ENCODE data around the gene FOXN3.

FOXN3 gene

DNA sequence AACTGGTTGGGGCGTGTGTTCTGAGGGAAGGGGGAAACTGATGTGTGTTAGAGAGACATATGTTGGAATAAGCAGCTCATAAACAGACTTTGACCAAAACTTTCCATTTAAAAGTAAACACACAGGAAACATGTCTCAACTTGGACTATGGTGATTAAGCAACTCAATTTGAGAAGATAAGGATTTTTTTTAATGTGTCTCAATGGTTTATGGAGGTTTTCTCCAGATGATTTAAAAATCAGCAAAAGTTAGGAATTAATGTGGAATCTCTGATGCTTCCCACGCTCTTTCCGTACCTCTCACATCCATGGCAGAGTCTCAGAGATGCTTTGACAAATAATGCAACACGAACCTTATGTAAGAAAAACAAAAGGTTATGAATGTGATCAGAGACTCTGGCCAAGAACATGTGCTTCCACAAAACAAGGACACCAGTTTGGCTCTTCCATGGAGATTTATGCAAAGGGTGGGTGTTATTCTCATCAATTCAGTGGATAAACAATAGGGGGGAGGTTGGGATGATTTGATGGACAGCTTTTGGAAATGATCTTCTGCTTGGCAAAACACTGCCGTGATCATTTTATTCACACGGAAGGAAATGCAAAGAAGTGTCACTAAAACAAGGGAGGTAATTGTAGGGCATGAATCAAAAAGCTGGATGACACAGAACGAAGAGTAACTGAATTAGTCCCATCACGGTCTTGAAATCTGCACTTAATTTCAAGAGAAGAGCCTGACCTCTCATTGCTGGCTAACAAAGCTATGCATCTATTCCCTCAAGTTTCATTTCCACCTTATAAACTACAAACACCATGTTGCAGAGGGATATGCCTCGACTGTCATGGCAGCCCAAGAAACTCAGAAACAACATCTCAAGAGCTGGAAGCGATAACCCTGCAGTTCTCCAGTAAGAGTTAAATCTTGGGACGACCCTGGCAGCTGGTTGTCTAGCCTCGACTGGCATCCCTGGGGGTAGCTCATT is 76.5 kb downstream of the FOXN3 start:
- FAIRE-seq (no peak), DNase-seq (ENCODE audit: insufficient read length, low spot score) (no peak)

DNA sequence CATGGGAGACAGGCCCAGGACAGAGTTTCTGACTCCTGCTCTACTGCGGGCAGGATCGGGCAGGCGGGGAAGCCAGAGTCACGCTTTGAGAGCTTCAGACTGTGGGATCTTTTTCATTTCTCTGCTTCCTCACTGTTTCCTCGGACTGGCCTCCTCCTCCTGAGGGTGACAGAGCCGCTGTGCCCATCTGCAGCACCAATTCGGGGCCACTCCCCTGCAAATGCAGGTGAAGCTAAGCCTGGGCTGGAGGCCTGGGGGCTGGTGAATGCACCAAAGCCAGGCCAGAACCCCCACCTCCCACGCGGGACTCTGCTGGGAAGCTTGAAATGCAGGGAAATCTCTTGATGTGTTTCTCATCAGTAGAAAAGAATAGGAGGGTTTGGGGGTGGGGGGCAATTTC is 77.5 kb downstream of the FOXN3 start:
- FAIRE-seq (no peak), DNase-seq (ENCODE audit: insufficient read length, low spot score) (no peak)

DNA sequence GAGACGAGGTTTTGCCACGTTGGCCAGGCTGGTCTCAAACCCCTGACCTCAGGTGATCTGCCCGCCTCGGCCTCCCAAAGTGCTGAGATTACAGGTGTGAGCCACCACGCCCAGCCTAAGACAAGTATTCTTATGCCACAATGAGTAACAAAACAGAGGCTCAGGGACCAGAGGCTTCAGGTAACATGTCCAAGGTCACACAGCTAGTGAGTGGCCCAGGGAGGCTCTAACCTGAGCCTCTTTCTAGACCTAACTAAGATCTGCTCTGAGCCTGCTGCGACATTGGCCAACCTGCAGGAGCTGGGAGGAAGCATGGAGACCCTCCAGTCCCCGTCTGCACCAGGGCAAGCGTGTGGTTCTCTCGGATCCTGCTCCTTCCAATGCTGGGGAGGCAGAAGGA is 77.9 kb downstream of the FOXN3 start:
- DNase-seq (ENCODE audit: insufficient read length, low spot score) (no peak), FAIRE-seq (no peak)

DNA sequence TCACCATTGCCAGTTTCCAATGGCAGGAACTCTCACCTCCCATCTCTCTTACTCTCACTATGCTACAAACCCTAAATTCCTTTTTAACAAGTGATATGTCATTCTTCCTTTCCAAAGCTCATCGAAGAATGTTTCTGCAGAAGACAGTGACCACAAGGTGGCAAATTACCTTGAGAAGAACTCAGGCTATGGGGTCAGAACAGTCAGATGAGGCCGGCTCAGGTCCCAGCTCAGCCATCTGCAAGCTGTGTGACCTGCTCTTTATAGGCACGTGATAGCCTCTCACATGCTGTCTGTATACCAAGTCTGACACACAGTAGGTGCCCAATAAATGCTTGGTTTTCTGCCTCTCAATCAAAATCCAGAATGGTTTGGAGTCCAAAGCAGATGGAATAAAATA is 80.7 kb downstream of the FOXN3 start:
- DNase-seq (ENCODE audit: insufficient read length, low spot score) (no peak), FAIRE-seq (no peak)

DNA sequence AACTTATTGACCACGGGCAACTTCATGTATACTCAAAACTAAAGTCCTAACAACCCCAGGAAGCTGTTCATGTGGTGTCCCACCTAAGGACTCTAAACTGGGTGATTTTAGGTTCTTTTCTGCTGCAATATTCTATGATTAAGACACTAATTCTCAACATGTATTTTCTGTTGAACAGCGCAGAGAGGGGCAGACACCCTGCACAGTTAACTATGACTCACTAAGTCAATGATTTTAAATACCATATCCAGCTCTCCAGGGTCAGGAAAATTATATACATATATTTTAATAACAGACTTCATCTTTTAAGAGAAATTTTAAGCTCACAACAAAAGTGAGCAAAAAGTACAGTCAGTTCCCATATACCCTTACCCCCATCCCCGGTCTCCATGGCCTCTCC is 85.0 kb downstream of the FOXN3 start:
- FAIRE-seq (no peak), DNase-seq (ENCODE audit: insufficient read length, low spot score) (no peak)

DNA sequence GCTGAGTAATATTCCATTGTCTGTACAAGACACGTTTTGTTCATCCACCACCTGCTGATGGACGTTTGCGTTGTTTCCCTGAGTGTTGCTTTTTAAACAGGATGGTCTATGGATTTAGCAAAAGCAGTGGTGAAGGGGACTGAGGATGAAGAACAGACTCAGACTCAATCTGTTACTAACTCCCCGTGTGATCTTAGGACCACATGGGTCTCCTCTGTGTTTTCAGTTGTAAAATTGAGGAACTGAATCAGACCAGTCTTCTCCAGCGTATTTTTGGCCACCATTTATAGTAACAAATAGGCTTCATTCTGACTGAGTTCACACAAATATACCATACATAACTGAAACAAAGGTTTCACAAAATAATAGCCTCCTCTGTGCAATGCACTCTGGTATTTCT is 85.6 kb downstream of the FOXN3 start:
- DNase-seq (ENCODE audit: insufficient read length, low spot score) (no peak), FAIRE-seq (no peak)

DNA sequence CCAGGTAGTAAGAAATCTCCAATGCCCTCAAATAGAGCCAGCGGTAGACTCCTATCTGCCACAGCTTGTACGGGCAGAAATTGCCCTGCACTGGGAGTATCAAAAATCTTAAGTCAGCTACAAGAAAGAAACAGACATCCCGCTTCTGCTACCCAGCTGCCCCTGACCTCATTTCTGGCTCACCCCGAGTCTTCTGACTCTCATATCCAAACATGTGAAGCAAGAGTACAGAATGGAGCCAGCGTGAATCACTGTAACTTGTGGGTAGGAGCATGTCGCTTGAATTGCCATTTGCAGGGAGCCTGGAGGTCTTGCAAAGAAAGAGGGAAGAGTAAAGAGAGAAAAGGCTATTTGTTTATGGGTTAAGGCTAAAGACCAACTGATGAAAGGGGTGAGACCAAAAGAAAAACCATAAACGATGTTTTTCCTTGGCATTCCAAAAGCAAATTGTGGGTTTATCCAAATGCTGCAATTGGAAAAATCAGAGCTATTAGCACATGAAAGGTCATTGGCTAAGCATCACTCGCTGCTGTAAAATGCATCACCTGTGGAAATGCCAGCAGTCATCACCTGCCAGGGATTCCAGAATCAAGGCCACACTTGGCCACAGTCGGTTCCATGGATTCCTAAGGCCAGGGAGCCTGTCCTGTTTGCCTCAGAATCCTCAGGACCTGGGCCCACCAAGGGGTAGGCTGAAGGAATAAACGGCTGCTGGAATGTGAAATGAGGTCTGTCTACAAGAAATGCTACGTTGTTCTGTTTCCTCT is 86.6 kb downstream of the FOXN3 start:
- DNase-seq (ENCODE audit: insufficient read length, low spot score) = no peak
- no peak for FAIRE-seq

DNA sequence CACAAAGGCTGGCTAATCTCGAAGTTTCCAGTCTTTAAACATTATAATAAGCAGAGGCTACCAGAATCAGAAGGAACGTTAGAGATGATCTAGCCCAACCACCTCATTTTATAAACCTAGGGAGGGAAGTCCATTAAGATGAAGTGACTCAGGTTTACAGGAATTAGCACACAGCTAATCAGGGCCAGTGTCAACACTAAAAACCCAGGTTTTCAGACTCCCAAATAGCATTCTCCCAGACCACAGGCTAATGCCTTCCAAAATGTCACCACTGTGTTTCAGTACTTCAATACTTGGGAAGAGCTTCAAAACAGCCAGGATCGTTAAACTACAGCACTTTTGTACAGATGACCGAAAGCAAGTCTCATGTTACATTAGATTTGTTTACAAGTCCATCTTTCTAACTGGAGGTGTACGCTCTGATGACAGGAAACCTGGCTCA is 89.2 kb downstream of the FOXN3 start:
- no peak for FAIRE-seq

DNA sequence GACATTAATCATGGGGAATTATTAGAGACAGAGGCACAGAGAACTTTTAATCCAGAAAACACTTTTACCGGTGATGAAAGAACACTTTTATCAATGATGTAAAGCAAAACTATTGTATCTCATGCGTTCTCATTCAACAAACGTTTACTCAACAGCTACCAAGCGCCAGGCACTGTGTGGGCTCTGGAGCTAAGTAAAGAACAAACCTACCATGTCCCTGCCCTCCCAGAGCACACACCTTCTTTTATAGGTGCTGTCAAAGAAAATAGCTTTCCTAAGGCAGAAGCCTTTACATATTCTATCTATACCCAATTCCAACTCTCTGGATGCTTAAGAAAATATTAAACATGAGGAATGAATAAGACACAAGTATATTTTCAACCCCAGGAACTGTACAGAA is 91.1 kb downstream of the FOXN3 start:
- DNase-seq (ENCODE audit: insufficient read length, low spot score) (no peak), FAIRE-seq (no peak)

More for the DNA sequence above, 89.2 kb downstream of the FOXN3 start:
- DNase-seq (ENCODE audit: insufficient read length, low spot score) = no peak

DNA sequence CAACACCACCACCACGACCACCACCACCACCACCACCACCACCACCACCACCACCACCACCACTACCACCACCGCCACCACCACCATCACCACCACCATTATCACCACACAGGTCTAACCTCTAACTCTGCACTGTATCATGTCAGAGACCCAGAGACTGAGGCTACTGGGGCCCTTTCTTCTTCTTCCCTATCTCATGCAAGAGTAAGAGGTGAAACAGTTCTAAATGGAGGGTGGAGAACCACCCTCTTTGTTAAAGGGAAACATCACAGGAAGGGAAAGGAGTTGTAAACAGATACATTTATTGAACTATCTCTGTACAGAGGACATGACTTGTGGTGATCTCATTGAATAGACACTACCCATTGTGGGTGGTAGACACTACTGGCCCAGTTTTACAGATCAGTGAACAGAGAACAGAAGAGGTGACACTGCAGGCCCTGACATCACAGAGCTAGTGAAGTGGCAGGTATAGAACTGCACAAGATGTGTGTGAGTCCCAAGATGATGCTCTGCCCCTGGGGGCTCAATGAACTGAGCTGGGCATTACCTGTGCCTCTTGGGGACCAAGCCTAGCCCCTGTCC is 91.6 kb downstream of the FOXN3 start:
- no peak for DNase-seq (ENCODE audit: insufficient read length, low spot score)
- FAIRE-seq = no peak

DNA sequence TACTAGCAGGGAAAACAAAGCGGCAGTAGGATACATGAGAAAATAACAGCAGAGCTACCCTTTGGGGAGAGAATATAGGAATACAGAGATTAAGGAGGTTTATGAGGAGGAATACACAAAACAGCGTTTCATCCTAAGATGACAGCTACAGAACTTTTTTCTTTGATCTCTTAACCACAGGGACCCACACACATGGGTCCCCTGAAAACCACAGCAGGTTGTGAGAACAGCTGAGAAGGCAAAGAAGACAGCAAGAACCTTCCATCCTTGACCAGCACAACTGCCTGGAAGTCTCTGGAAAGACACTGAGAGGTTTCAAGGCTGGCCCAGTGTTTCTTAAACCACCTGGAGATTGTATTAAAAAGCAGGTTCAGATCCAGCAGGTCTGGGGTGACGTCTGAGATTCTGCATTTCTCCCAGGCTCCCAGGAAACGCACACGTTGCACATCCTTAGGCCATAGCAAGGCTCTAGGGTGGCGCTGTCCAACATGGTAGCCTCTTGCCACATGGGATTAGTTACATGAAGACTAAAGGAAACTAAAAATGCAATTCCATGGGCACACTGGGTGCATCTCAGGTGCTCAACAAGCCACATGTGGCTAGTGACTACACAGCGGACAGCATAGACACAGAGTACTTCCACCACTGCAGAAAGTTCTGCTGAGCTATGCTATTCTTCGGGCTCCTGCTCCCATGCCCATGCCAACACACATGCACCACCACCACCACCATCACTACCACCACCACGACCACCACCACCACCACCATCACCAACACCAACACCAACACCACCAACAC is 92.3 kb downstream of the FOXN3 start:
- FAIRE-seq = no peak

DNA sequence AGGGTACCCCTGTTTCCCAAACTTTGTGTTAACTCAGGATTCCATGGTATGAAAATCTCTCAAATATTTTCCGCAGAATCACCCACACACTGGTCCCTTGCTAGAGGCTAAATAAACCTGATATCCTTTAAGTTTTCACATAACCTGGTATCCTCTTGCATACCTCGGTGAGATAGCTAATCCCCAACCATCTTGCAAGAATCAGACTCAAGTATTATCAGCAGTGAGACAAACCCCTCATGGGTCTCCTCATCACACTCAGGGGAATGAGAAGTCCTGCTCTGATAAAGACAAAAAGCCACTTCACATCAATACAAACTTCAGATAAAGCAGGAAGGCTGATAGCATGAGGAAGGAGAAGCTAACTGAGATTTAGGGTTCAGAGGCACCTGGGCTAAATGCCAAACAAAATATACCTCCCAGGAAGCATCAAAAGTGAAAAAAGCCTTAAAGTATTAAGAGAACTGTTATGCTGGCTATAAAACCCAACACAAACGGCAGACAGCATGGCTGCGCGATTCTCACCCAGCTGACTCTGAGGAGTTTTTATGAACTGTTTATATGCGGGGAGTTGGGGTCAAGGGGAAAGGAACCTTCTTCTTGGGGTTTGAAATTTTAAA is 96.5 kb downstream of the FOXN3 start:
- DNase-seq (ENCODE audit: insufficient read length, low spot score) (no peak), FAIRE-seq (no peak)

More for the DNA sequence above, 92.3 kb downstream of the FOXN3 start:
- no peak for DNase-seq (ENCODE audit: insufficient read length, low spot score)

DNA sequence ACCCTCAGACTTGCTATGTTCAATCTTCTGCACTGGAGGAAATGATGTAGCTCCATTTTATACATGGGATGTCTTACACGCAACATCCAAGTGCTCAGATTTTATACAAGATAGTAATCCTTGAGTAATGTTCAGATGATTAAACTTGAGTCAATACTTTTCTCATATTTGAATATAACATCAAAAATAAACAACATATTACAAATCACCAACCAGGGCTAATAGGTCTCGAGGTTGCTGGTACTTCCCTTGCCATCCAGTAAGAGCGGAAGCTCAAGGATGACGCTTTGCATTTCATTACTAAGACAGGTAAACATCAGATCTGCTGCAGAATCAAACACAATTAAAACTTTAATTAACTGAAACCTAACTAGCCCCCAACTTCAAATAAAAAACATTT is 97.3 kb downstream of the FOXN3 start:
- FAIRE-seq (no peak), DNase-seq (ENCODE audit: insufficient read length, low spot score) (no peak)

DNA sequence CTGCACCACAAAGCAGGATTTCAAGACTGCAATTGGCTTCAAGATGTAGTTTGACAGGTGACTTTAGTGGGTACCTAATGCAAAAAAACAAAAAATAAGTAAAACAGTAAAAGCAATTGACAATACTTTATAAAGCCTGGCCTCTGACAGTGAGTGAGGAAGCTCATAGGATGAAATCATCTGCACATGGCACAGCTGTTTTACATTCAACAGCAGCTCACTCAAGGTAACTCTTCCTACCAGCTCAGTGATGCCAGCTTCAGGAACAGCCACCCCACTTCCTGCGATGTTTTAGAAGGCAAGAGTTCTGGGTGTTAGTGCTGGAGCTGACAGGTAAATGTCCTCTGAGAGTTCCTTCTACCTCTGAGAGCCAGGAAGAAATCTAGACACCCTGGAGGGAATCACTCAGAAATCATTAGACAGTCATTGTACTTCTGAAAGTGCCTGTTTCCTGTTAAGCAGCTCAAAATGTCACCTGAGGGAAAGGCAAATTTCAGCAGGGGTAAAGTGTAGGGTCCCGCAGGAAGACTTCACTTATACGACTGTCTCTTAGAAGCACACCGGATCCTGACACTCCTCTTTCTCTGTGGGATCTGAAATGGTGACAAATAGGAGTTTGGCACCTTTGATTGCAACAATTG is 99.9 kb downstream of the FOXN3 start:
- no peak for FAIRE-seq

DNA sequence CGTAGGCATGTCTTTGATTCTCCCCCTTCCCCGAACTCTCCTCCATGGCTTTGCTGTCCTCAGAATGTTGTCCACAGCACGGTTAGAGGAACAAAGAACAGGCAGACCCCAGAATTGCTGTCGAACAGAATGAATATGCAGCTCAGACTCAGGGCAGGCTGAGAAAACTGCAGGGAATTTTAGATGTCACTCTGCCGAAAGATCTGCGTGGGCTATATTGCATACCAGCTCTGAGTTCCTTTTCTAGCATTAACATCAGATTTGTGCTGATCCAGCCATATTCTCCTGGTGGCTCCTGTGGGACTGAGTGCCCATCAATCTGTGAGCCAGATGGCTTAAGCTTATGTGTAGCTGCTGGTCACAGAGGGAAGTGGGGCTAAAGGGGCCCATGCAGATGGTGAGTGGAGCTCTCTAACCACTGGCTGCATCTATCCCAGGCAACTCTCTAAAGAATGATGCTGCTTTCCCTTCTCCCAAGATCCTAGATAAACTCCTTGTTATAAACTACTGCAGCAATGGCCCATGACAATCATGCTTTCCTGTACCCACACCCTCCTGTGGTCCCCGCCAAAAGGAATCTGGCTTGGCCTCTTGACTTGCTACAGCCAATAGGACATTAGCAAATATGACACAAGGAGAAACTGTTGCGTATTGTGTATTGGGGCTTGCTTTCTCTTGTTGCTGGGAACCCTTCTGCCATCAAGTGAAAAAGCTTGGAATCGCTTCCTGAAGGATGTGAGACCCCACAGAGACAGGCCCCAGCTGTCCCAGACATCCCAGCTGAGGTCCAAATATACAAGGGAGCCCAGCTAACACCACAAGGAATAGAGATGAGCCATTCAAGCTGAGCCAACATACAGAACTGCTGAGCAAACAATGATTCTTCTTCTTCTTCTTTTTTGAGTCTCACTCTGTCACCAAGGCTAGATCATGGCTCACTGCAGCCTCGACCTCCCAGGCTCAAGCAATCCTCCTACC is 101.3 kb downstream of the FOXN3 start:
- DNase-seq (ENCODE audit: insufficient read length, low spot score) (no peak), FAIRE-seq (no peak)

More for the DNA sequence above, 99.9 kb downstream of the FOXN3 start:
- DNase-seq (ENCODE audit: insufficient read length, low spot score) = no peak

DNA sequence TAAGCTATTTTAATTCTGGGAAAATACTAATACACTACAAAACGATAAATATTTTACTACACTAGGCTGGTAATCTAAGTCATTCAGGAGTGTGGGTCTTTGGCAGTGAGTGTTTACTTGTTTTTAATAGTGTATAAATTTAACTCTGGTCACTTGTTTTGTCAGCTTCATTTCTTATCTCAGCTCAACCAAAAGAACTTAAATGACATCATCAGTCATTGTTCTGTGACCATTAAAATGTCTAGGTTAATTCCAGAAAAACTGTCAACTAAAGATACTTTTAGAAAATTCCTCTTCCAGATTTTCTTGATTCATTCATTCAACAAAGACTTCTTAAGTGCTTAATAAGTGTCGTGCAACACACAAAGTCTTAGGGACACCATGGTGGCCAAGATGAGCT is 102.8 kb downstream of the FOXN3 start:
- FAIRE-seq = no peak
- no peak for DNase-seq (ENCODE audit: insufficient read length, low spot score)

DNA sequence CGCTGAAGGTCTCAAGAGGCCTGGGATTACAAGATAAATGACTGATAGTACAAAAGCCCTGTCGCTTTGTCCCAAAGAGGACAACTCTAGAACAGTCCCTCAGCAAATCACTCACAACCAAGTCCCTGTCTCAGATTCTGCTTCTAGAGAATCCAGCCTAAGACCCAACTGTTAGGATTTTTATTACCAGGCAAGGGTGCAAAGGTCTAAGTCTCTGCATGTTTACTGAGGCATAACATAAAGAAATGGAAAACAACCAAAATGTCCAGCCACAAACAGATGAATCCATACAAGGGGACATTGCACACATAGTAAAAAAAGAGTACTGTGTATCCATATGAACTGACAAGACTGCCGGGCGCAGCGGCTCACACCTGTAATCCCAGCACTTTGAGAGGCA is 104.1 kb downstream of the FOXN3 start:
- FAIRE-seq (no peak), DNase-seq (ENCODE audit: insufficient read length, low spot score) (no peak)

DNA sequence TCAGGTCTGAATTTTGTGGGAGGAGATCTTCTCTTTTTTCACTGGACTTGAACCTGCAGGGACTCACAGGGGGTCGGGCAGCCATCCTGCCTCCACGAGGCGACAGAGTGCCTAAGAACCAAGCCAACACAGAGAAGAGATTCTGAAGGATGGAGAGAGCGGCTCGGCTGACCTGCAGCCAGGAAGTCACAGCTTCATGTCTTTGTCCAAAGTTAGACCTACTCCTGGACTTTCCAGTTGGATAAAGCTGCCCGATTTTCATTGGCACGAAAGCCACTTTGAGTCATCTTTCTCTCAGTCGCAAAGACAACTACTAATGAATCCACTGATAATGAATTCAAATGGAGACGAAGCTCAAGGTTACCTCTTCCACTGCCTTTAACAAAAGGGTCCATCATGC is 106.8 kb downstream of the FOXN3 start:
- DNase-seq (ENCODE audit: insufficient read length, low spot score) (no peak), FAIRE-seq (no peak)
